PFSK-1 (cell line): ENCODE results near the gene TEDC2.

Source experiments
- POLR2AphosphoS5 ChIP-seq: IDR thresholded peaks from 2 replicates; pipeline ENCODE4 v1.6.1; 2012; ENCODE audit warnings: low read depth, mild to moderate bottlenecking, control low read depth, low read length, moderate library complexity
- TAF1 ChIP-seq: IDR thresholded peaks from 2 replicates; pipeline ENCODE4 v1.6.1; 2012; ENCODE audit warnings: low read length, control low read depth, borderline replicate concordance; ENCODE audit not compliant: insufficient read depth

GRCh38 chr16:2480948-2481347 lies 21.0 kb downstream of the TEDC2 start:
- TF ChIP-seq POLR2AphosphoS5: no peak
- TF ChIP-seq TAF1: no peak
